GM21381 (cell line): ENCODE results near the gene WNT9A.

Experiments used
- ATAC-seq: cut with Tn5 transposase; IDR thresholded peaks from one replicate; pipeline ENCODE4 v1.9.1; 2021; ENCODE audit warnings: mild to moderate bottlenecking, moderate library complexity; ENCODE audit not compliant: unreplicated experiment

The WNT9A gene

GRCh38 chr1:227942021-227942715, 5.6 kb downstream of the WNT9A start:
- ATAC-seq, result no peak

- ATAC-seq, result no peak
Observed at GRCh38 chr1:227941509-227942020, 6.2 kb downstream of the WNT9A start.

- no peak for ATAC-seq
Observed at GRCh38 chr1:227940791-227941241, 6.9 kb downstream of the WNT9A start.

GRCh38 chr1:227939791-227940771, 7.7 kb downstream of the WNT9A start:
- no peak for ATAC-seq

GRCh38 chr1:227938911-227939790, 8.6 kb downstream of the WNT9A start:
- no peak for ATAC-seq

- no peak for ATAC-seq
Observed at GRCh38 chr1:227938276-227938675, 9.5 kb downstream of the WNT9A start.

- ATAC-seq, result no peak
Observed at GRCh38 chr1:227937838-227938145, 9.9 kb downstream of the WNT9A start.

- no peak for ATAC-seq
Observed at GRCh38 chr1:227937031-227937837, 10.5 kb downstream of the WNT9A start.

GRCh38 chr1:227935826-227936225, 11.9 kb downstream of the WNT9A start:
- ATAC-seq, result no peak

- no peak for ATAC-seq
Observed at GRCh38 chr1:227934476-227935313, 13.0 kb downstream of the WNT9A start.

- ATAC-seq, result no peak
Observed at GRCh38 chr1:227929751-227930472, 17.8 kb downstream of the WNT9A start.

GRCh38 chr1:227928811-227929375, 18.8 kb downstream of the WNT9A start:
- no peak for ATAC-seq

GRCh38 chr1:227927971-227928741, 19.6 kb downstream of the WNT9A start:
- ATAC-seq, result no peak

GRCh38 chr1:227926896-227927885, 20.5 kb downstream of the WNT9A start:
- ATAC-seq, result no peak

GRCh38 chr1:227926216-227926791, 21.4 kb downstream of the WNT9A start:
- no peak for ATAC-seq
